CD4-positive, alpha-beta T cell treated with Interleukin-2 at 100 ng/mL for 4 hours (primary cell): ENCODE data around the gene SLC31A2.
A peak's percentile ranks its signal among the peaks of the same experiment; 100 is the strongest.

ENCODE experiments used
- DNase-seq: peaks from one replicate; pipeline ENCODE4 v3.0.0-alpha.2; 2020; ENCODE audit warnings: low spot score

The SLC31A2 gene

GRCh38 chr9:113186137-113186755, 35.4 kb downstream of the SLC31A2 start:
- DNase-seq = no peak

- peak; percentile 8 for DNase-seq
Measured at GRCh38 chr9:113187929-113188595, 37.3 kb downstream of the SLC31A2 start.

GRCh38 chr9:113192455-113192854, 41.6 kb downstream of the SLC31A2 start:
- DNase-seq = no peak

- no peak for DNase-seq
Measured at GRCh38 chr9:113199683-113200329, 49.0 kb downstream of the SLC31A2 start.

GRCh38 chr9:113205432-113205831, 54.6 kb downstream of the SLC31A2 start:
- no peak for DNase-seq

GRCh38 chr9:113205861-113206260, 55.1 kb downstream of the SLC31A2 start:
- no peak for DNase-seq

GRCh38 chr9:113210815-113211214, 60.0 kb downstream of the SLC31A2 start:
- no peak for DNase-seq
